ENCODE results near the gene CYFIP1. TPM values are rescaled to one million over a fixed set of nuclear protein-coding genes. Genes with fewer than 3 reads are reported as not detected.

CYFIP1 gene
- total and polyA plus RNA-seq, 4 experiments from 2014 or later = 10.8 to 21.5 (median 16.5) TPM

DNA sequence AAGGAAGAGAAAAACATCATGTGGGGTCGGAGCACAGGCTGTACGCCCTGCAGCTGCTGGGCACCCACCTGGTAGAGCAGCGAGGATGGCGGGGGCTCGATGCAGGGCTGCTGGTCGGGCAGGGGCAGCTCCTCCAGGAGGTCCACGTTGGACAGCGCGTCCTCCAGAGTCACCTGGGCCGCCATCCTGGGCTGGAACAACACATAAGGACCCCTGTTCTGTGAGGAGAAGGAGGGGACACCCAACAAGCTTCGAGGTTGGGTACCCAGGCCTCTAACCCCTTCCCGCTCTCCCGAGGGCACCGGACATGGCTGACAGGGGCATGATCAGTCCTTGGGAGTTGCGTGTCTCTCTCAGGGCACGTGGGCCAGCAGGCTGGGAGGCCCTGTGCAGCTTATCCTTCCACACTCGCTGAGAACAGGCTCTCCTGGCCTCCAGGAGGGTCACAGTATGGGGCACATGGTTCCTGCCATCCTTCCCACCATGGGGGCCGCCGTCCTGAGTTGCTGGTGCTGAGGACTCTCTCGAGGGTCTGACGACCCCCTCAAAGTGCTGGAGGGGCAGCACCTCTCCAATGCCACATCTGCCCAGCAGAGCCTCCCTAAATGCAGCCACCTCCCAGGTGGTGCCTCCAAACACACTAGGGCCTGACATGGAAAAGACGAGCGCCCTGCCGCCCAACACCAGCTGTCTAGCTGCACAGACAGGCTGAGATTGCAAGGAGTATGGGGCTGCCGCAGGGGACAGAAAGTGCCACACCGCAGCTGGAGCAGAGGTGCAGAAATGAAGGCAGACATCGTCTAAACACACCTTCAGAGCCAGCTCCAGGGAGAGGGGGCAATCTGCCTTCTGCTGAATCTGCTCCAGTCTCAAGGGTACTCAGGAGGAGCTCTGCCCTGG, 32.8 kb downstream of the CYFIP1 start:
- Mint-ChIP-seq H3K4me1 (peaks cover 11 to 21% (median 16%) of the 10 kb centered on the region in 4 donors), H3K9me3 (no peaks in the 10 kb centered on the region), H3K36me3 (peaks cover 8 to 9% of the 10 kb centered on the region in 2 donors), H3K27me3 (peaks cover 0 to 4% of the 10 kb centered on the region in 2 donors), H3K27ac (peak overlapping the region in 1 of 7 donors; percentile 19), H3K4me3 (no peak overlapping the region)
- no peak for DNase-seq
- H3K27ac ChIP-seq (ENCODE audit: low read depth, low read length) = no peak overlapping the region
- no peaks in the 10 kb centered on the region for H3K27me3 ChIP-seq (ENCODE audit: insufficient read depth, low read length)
- H3K9me3 ChIP-seq (ENCODE audit: control insufficient read depth in 1 of 2, low read length in 2 of 2) = no peaks in the 10 kb centered on the region
- no peaks in the 10 kb centered on the region for H3K36me3 ChIP-seq (ENCODE audit: insufficient read depth, low read length)
- intact Hi-C loops (cut with micrococcal nuclease) = no loop called here
- no peaks in the 10 kb centered on the region for H3K4me1 ChIP-seq (ENCODE audit: insufficient read depth, low read length)
- POLR2A ChIA-PET (ENCODE audit: partially characterized antibody) = no interaction called here
- H3K4me3 ChIP-seq (ENCODE audit: low read length in 2 of 2) = no peak overlapping the region
- CTCF ChIA-PET (ENCODE audit: partially characterized antibody) = no interaction called here

DNA sequence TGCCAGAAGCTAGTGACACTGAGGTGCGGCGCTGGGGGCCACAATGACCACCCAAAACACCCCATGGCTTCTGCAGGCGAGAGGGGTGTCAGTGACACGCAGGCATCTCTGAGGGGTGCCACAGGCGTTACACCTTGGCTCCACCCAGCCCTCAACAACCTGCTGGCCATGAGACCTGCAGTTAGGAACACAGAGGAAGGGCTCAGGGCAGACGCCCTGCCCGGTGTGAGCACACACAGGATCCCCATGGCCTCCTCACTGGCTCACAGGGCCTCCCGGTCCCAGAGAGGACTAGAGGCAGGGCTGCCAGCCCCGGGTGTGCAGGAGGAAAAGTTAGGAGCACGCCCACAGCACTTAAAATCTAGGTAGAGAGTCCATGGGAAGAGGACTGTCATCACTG, 35.1 kb downstream of the CYFIP1 start:
- peaks cover 0 to 4% of the 10 kb centered on the region in 2 donors for H3K27me3 Mint-ChIP-seq
- Histone ChIP-seq H3K9me3 (ENCODE audit: control insufficient read depth in 1 of 2, low read length in 2 of 2) (no peaks in the 10 kb centered on the region), H3K4me1 (ENCODE audit: insufficient read depth, low read length) (no peaks in the 10 kb centered on the region), H3K27ac (ENCODE audit: low read depth, low read length) (no peak overlapping the region), H3K4me3 (ENCODE audit: low read length in 2 of 2) (no peak overlapping the region), H3K27me3 (ENCODE audit: insufficient read depth, low read length) (no peaks in the 10 kb centered on the region), H3K36me3 (ENCODE audit: insufficient read depth, low read length) (no peaks in the 10 kb centered on the region)
- no peak overlapping the region for H3K4me3 Mint-ChIP-seq
- CTCF ChIA-PET (ENCODE audit: partially characterized antibody) = no interaction called here
- intact Hi-C loops (cut with micrococcal nuclease) = no loop called here
- H3K4me1 Mint-ChIP-seq = peaks cover 11 to 14% (median 12%) of the 10 kb centered on the region in 4 donors
- H3K27ac Mint-ChIP-seq = no peak overlapping the region
- H3K36me3 Mint-ChIP-seq = peaks cover 16 to 18% of the 10 kb centered on the region in 2 donors
- H3K9me3 Mint-ChIP-seq = no peaks in the 10 kb centered on the region
- POLR2A ChIA-PET (ENCODE audit: partially characterized antibody) = no interaction called here
- DNase-seq = no peak

DNA sequence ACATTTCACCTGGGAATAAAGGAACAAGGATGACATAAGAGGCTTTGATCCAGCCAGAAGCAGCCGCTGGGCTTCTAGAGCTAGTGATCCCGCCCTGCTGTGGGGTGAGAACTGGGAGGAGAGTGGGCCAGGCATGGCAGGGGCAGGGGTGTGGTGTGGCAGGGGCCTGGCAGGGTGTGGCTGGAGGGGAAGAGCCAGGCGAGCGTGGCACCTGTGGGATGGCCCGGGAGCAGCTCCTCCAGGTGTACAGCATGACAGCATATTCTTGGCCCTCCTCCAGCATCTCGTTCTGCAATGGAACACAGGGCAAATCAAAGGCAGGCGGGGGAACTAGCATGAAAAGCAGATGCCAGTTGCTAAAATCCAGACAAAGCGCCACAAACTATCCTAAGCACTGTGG, 35.5 kb downstream of the CYFIP1 start:
- Mint-ChIP-seq H3K36me3 (peaks cover 17 to 22% of the 10 kb centered on the region in 2 donors), H3K4me1 (peaks cover 9 to 13% (median 11%) of the 10 kb centered on the region in 4 donors), H3K27me3 (peaks cover 0 to 4% of the 10 kb centered on the region in 2 donors), H3K4me3 (no peak overlapping the region), H3K9me3 (no peaks in the 10 kb centered on the region), H3K27ac (peak overlapping the region in 1 of 7 donors; percentile 12)
- H3K9me3 ChIP-seq (ENCODE audit: control insufficient read depth in 1 of 2, low read length in 2 of 2) = no peaks in the 10 kb centered on the region
- H3K4me1 ChIP-seq (ENCODE audit: insufficient read depth, low read length) = no peaks in the 10 kb centered on the region
- H3K36me3 ChIP-seq (ENCODE audit: insufficient read depth, low read length) = no peaks in the 10 kb centered on the region
- no peak overlapping the region for H3K4me3 ChIP-seq (ENCODE audit: low read length in 2 of 2)
- ChIA-PET CTCF (ENCODE audit: partially characterized antibody) (no interaction called here), POLR2A (ENCODE audit: partially characterized antibody) (no interaction called here)
- H3K27me3 ChIP-seq (ENCODE audit: insufficient read depth, low read length) = no peaks in the 10 kb centered on the region
- intact Hi-C loops (cut with micrococcal nuclease) = no loop called here
- H3K27ac ChIP-seq (ENCODE audit: low read depth, low read length) = no peak overlapping the region
- no peak for DNase-seq

DNA sequence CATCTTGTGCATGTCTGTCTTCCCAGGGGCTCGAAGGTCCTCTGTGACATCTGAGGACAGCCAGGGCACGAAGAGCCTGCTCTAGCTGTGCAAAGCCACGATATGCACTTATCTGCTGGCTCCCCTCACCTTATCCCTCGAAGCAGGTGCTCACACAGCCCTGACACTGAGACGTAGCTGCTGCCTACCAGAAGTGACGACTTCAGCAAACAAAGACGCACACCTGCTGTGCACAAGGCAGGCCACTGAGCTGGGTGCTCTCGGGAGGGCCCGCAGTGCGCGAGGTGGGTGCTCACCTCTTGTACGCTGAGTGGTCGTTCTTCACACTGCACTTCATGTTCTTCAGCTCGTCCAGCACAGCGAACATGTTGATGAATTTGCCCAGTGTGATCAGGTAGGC, 37.3 kb downstream of the CYFIP1 start:
- no peaks in the 10 kb centered on the region for H3K4me1 Mint-ChIP-seq
- intact Hi-C loops (cut with micrococcal nuclease) = no loop called here
- H3K27me3 Mint-ChIP-seq = no peaks in the 10 kb centered on the region
- Histone ChIP-seq H3K9me3 (ENCODE audit: control insufficient read depth in 1 of 2, low read length in 2 of 2) (no peaks in the 10 kb centered on the region), H3K4me1 (ENCODE audit: insufficient read depth, low read length) (no peaks in the 10 kb centered on the region), H3K27me3 (ENCODE audit: insufficient read depth, low read length) (no peaks in the 10 kb centered on the region), H3K4me3 (ENCODE audit: low read length in 2 of 2) (no peak overlapping the region), H3K36me3 (ENCODE audit: insufficient read depth, low read length) (no peaks in the 10 kb centered on the region), H3K27ac (ENCODE audit: low read depth, low read length) (no peak overlapping the region)
- POLR2A ChIA-PET (ENCODE audit: partially characterized antibody) = no interaction called here
- peaks cover 17 to 28% of the 10 kb centered on the region in 2 donors for H3K36me3 Mint-ChIP-seq
- CTCF ChIA-PET (ENCODE audit: partially characterized antibody) = no interaction called here
- DNase-seq = no peak
- no peaks in the 10 kb centered on the region for H3K9me3 Mint-ChIP-seq
- H3K4me3 Mint-ChIP-seq = no peak overlapping the region
- no peak overlapping the region for H3K27ac Mint-ChIP-seq

DNA sequence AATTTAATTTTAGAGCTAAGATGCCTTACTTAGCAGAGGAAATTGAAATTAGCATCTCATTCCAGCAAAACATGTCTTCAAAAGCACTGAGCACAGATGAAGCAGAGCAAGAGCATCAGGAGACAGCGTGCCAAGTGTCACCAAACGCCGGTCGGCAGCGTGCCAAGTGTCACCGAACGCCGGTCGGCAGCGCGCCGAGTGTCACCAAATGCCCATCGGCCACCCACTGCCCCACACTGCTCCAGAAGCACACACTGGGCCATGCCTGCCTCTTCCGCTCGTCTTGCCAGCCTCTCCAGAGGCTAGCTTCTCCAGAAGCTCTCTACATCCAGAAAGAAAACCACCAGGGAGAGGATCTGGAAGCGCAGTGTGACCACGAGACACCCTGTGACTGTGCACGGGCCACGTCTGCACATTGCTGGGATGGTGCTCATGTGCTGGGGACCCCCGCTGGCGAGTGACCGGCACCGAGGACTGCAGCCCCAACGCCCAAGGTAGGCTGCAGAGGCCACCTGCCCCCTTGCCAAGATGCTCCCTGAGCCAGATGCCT, 37.8 kb downstream of the CYFIP1 start:
- intact Hi-C loops (cut with micrococcal nuclease) = no loop called here
- no peak overlapping the region for H3K4me3 Mint-ChIP-seq
- H3K27me3 ChIP-seq (ENCODE audit: insufficient read depth, low read length) = no peaks in the 10 kb centered on the region
- H3K27me3 Mint-ChIP-seq = no peaks in the 10 kb centered on the region
- POLR2A ChIA-PET (ENCODE audit: partially characterized antibody) = no interaction called here
- H3K4me1 Mint-ChIP-seq = no peaks in the 10 kb centered on the region
- H3K36me3 ChIP-seq (ENCODE audit: insufficient read depth, low read length) = no peaks in the 10 kb centered on the region
- H3K9me3 Mint-ChIP-seq = no peaks in the 10 kb centered on the region
- no peak overlapping the region for H3K27ac ChIP-seq (ENCODE audit: low read depth, low read length)
- CTCF ChIA-PET (ENCODE audit: partially characterized antibody) = no interaction called here
- no peak overlapping the region for H3K27ac Mint-ChIP-seq
- H3K9me3 ChIP-seq (ENCODE audit: control insufficient read depth in 1 of 2, low read length in 2 of 2) = no peaks in the 10 kb centered on the region
- no peak overlapping the region for H3K4me3 ChIP-seq (ENCODE audit: low read length in 2 of 2)
- peaks cover 17 to 28% of the 10 kb centered on the region in 2 donors for H3K36me3 Mint-ChIP-seq
- no peak for DNase-seq
- no peaks in the 10 kb centered on the region for H3K4me1 ChIP-seq (ENCODE audit: insufficient read depth, low read length)

DNA sequence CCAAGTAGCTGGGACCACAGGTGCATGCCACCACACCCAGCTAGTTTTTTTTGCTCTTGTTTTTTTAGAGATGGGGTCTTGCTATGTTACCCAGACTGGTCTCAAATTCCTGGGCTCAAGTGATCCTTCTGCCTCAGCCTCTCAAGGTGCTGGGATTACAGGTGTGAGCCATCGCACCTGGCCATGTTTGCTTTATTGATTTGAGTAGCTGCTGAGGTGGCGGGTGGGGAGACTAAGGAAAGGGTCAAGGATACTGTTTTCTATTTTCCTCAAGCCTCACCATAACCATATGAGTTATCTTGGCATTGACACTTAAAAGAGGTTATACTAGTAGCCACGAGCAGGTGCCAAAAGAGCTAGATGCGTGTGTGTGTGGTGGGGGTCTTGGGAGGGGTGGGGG, 39.0 kb downstream of the CYFIP1 start:
- Mint-ChIP-seq H3K4me1 (no peaks in the 10 kb centered on the region), H3K27ac (no peak overlapping the region), H3K27me3 (no peaks in the 10 kb centered on the region), H3K9me3 (no peaks in the 10 kb centered on the region), H3K4me3 (no peak overlapping the region), H3K36me3 (peaks cover 20 to 35% of the 10 kb centered on the region in 2 donors)
- Histone ChIP-seq H3K4me3 (ENCODE audit: low read length in 2 of 2) (no peak overlapping the region), H3K4me1 (ENCODE audit: insufficient read depth, low read length) (no peaks in the 10 kb centered on the region), H3K36me3 (ENCODE audit: insufficient read depth, low read length) (no peaks in the 10 kb centered on the region), H3K9me3 (ENCODE audit: control insufficient read depth in 1 of 2, low read length in 2 of 2) (no peaks in the 10 kb centered on the region), H3K27me3 (ENCODE audit: insufficient read depth, low read length) (no peaks in the 10 kb centered on the region), H3K27ac (ENCODE audit: low read depth, low read length) (no peak overlapping the region)
- ChIA-PET CTCF (ENCODE audit: partially characterized antibody) (no interaction called here), POLR2A (ENCODE audit: partially characterized antibody) (no interaction called here)
- no peak for DNase-seq
- intact Hi-C loops (cut with micrococcal nuclease) = no loop called here

DNA sequence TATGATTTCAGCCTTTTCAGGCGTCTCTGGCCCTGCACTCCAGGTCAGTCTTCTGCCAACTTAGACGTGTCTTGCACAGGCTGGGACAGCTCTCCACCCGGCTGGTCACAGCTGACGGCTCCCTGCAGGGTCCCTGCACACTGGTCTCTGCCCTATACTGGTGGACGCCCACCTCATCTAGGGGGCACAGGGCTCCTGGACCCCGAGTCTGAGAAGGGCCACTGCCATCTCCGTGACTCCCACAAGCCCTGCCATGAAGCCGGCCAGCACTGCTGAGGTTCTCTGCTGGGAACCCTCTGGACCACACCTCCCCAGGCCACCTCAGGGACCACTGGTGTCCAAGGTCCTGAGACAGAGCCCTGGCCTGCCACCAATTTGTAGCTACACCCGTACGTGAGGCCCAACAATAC, 40.5 kb downstream of the CYFIP1 start:
- ChIA-PET POLR2A (ENCODE audit: partially characterized antibody) (no interaction called here), CTCF (ENCODE audit: partially characterized antibody) (no interaction called here)
- Histone ChIP-seq H3K36me3 (ENCODE audit: insufficient read depth, low read length) (no peaks in the 10 kb centered on the region), H3K9me3 (ENCODE audit: control insufficient read depth in 1 of 2, low read length in 2 of 2) (no peaks in the 10 kb centered on the region), H3K27ac (ENCODE audit: low read depth, low read length) (no peak overlapping the region), H3K27me3 (ENCODE audit: insufficient read depth, low read length) (no peaks in the 10 kb centered on the region), H3K4me3 (ENCODE audit: low read length in 2 of 2) (no peak overlapping the region), H3K4me1 (ENCODE audit: insufficient read depth, low read length) (no peaks in the 10 kb centered on the region)
- Mint-ChIP-seq H3K27ac (peak overlapping the region in 1 of 7 donors; percentile 55), H3K9me3 (no peaks in the 10 kb centered on the region), H3K4me3 (no peak overlapping the region), H3K36me3 (peaks cover 30 to 51% of the 10 kb centered on the region in 2 donors), H3K27me3 (no peaks in the 10 kb centered on the region), H3K4me1 (no peaks in the 10 kb centered on the region)
- intact Hi-C loops (cut with micrococcal nuclease) = no loop called here
- no peak for DNase-seq

Measured in CD4-positive, alpha-beta memory T cell (primary cell).